Mucosa of descending colon (tissue), 3 donors: ENCODE data around the gene HMG20A. TPM values are rescaled to one million over a fixed set of nuclear protein-coding genes. Genes with fewer than 3 reads are reported as not detected.
"Not testable (repeated sequence)": the region's sequence is repeated elsewhere in the genome, so short reads cannot be mapped to it uniquely, and the experiment has no call there.

ENCODE experiments used
- ATAC-seq: fragments of 200-7000 bp; cut with Tn5 transposase; one replicate; pipeline ENCODE4 v1.9.1; 2020; ENCODE audit warnings: mild to moderate bottlenecking, moderate library complexity
- DNase-seq, 3 donors: peaks; one replicate each; pipeline ENCODE4 v3.0.0-alpha.2; 2020
- H3K36me3 ChIP-seq: fragments of 200-600 bp; one replicate; pipeline ENCODE4 v1.8.0; 2021; ENCODE audit warnings: low read depth, mild to moderate bottlenecking
- H3K4me1 ChIP-seq: fragments of 200-600 bp; one replicate; pipeline ENCODE4 v1.8.0; 2021; ENCODE audit warnings: low read depth, mild to moderate bottlenecking
- H3K4me3 ChIP-seq: fragments of 200-600 bp; one replicate; pipeline ENCODE4 v1.8.0; 2021; ENCODE audit warnings: mild to moderate bottlenecking
- H3K9me3 ChIP-seq: fragments of 200-600 bp; one replicate; pipeline ENCODE4 v1.8.0; 2021; ENCODE audit warnings: mild to moderate bottlenecking
- intact Hi-C, 2 donors: fragments of 100-400 bp; cut with DNase I in 1 of 2; cut with micrococcal nuclease in 1 of 2; formaldehyde crosslinking; loops; one replicate each; pipeline versions ENCODE4 v1.11.0 to v1.11.1; 2022; cut with DNase I, micrococcal nuclease
- total RNA-seq, 3 donors: library from RNA; stranded (reverse); fragmentation: NEBNext Ultra II Directional in 2 of 3; extraction: Animal tissue kit (Norgen Biotek cat#: 25700) in 2 of 3; gene quantifications; one replicate each; pipeline versions ENCODE4 v1.2.1 to v1.2.4, GENCODE V29; 2021 to 2023
- TF ChIP-seq, protein P1 (sequence below): fragments of 200-600 bp; IDR thresholded peaks from one replicate; pipeline ENCODE4 v1.8.0; 2022; ENCODE audit warnings: antibody characterized with exemption, mild to moderate bottlenecking
- donor health status: DM: no; HTN: no; CAD: no; lungs with moderate emphysema.
- donor health status: DM: no; HTN: no; CAD: no.
- donor health status: DM: no; HTN: yes; CAD: no.

The HMG20A gene
- total RNA-seq, 3 donors from 2014 or later: 27.5 to 37.1 (median 34.7) TPM

DNA sequence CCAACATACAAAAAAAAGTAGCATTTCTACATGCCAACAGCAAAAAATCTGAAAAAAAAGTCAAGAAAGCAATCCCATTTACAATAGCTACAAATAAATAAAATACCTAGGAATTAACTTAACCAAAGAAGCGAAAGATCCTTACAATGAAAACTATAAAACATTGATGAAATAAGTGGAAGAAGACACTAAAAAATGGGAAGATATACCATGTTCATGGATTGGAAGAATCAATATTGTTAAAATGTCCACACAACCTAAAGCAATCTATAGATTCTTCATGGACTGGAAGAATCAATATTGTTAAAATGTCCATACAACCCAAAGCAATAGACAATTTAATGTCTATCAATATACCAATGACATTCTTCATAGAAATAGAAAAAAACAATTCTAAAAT lies 21.8 kb upstream of the HMG20A start:
- peaks cover 52% of the 10 kb centered on the region for H3K9me3 ChIP-seq
- H3K4me3 ChIP-seq: no peak overlapping the region
- no peaks in the 10 kb centered on the region for H3K4me1 ChIP-seq
- intact Hi-C loops: no loop called here
- TF ChIP-seq, protein P1, sequence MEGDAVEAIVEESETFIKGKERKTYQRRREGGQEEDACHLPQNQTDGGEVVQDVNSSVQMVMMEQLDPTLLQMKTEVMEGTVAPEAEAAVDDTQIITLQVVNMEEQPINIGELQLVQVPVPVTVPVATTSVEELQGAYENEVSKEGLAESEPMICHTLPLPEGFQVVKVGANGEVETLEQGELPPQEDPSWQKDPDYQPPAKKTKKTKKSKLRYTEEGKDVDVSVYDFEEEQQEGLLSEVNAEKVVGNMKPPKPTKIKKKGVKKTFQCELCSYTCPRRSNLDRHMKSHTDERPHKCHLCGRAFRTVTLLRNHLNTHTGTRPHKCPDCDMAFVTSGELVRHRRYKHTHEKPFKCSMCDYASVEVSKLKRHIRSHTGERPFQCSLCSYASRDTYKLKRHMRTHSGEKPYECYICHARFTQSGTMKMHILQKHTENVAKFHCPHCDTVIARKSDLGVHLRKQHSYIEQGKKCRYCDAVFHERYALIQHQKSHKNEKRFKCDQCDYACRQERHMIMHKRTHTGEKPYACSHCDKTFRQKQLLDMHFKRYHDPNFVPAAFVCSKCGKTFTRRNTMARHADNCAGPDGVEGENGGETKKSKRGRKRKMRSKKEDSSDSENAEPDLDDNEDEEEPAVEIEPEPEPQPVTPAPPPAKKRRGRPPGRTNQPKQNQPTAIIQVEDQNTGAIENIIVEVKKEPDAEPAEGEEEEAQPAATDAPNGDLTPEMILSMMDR: no peak
- DNase-seq (no peak), ATAC-seq (no peak)
- H3K36me3 ChIP-seq: no peaks in the 10 kb centered on the region

GRCh38 chr15:77400258-77400657 lies 20.4 kb upstream of the HMG20A start:
- H3K9me3 ChIP-seq: peaks cover 49% of the 10 kb centered on the region

DNA sequence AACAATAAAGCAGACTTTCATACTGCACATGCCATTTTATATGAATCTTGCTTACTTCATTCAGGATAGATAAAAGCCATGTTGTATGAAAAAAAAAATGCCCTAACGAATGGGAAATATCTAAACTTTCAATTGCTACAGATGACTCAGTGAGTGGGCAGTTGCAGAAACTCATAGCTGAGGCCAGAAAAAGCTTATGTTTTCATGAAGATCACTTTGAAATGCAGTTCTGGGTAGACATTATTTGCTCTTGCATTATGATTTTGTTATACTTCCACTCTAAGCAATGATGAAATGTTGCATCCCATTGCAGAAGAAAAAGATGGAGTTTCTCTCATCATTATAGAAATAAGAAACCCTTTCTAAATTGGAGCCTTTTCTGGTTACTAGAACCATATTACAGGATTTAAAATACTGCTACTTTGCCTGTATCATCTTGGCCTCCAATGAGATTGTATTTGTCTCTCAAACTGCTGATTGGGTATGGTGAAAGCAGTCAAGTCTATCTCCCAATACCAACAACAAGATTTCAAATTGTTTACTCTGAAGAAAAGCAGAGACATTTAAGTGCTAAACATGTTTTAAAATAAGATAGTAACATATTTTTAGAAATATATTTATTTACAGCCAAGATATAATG lies 17.8 kb upstream of the HMG20A start:
- H3K4me3 ChIP-seq: no peak overlapping the region
- intact Hi-C loops: no loop called here
- no peak for ATAC-seq
- TF ChIP-seq, protein P1: no peak
- H3K36me3 ChIP-seq: no peaks in the 10 kb centered on the region
- peaks cover 26% of the 10 kb centered on the region for H3K9me3 ChIP-seq
- no peak for DNase-seq
- H3K4me1 ChIP-seq: no peaks in the 10 kb centered on the region

More at GRCh38 chr15:77400258-77400657, 20.4 kb upstream of the HMG20A start:
- Histone ChIP-seq H3K36me3 (no peaks in the 10 kb centered on the region), H3K4me3 (no peak overlapping the region), H3K4me1 (no peaks in the 10 kb centered on the region)
- intact Hi-C loops: no loop called here
- ATAC-seq (no peak), DNase-seq (no peak)
- TF ChIP-seq, protein P1: no peak

DNA sequence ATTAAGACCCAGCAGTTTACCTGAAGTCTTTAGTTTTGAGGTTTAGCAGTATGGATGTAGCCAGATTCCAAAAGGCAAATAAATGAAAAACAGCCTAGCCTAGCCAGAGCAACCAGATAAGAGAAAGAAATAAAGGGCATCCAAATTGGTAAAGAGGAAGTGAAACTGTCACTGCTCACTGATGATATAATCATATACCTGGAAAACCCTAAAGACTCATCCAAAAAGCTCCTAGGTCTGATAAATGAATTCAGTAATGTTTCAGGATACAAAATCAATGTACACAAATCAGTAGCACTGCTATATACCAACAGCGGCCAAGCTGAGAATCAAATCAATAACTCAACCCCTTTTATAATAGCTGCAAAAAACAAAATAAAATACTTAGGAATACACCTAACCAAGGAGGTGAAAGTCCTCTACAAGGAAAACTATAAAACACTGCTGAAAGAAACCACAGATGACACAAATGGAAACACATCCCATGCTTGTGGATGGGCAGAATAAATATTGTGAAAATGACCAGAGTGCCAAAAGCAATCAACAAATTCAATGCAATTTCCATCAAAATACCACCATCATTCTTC lies 14.4 kb upstream of the HMG20A start:
- H3K36me3 ChIP-seq, H3K4me3 ChIP-seq, DNase-seq, intact Hi-C loops, ATAC-seq, H3K9me3 ChIP-seq: not testable (repeated sequence)
- peaks cover 17% of the 10 kb centered on the region for H3K4me1 ChIP-seq

GRCh38 chr15:77406846-77407245 lies 13.8 kb upstream of the HMG20A start:
- Histone ChIP-seq H3K9me3 (no peaks in the 10 kb centered on the region), H3K4me1 (peaks cover 22% of the 10 kb centered on the region), H3K36me3 (no peaks in the 10 kb centered on the region), H3K4me3 (no peak overlapping the region)
- TF ChIP-seq, protein P1: no peak
- DNase-seq (no peak), ATAC-seq (no peak)
- intact Hi-C loops: no loop called here

GRCh38 chr15:77409259-77410156 lies 11.2 kb upstream of the HMG20A start:
- intact Hi-C loops: no loop called here
- peak in 1 of 3 donors; percentile 52 for DNase-seq
- peak; percentile 81 for ATAC-seq
- Histone ChIP-seq H3K4me3 (no peak overlapping the region), H3K4me1 (peaks cover 22% of the 10 kb centered on the region), H3K36me3 (no peaks in the 10 kb centered on the region), H3K9me3 (no peaks in the 10 kb centered on the region)
- TF ChIP-seq, protein P1: no peak

DNA sequence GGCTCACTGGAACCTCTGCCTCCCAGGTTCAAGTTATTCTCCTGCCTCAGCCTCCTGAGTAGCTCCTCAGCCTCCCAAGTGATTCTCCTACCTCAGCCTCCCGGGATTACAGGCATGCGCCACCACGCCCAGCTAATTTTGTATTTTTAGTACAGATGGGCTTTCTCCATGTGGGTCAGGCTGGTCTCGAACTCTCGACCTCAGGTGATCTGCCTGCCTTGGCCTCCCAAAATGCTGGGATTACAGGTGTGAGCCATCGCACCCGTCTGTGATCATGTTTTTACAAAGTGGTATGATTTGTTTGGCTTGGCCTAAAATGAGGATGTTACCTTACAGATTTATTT lies 10.6 kb upstream of the HMG20A start:
- ATAC-seq, DNase-seq, intact Hi-C loops, H3K9me3 ChIP-seq, H3K36me3 ChIP-seq, H3K4me3 ChIP-seq: not testable (repeated sequence)
- H3K4me1 ChIP-seq: peaks cover 22% of the 10 kb centered on the region
